HFF-Myc (cell line): ENCODE data around the gene MET.

Source experiments
- DNase-seq: peaks from one replicate; pipeline ENCODE4 v3.0.0-alpha.2; 2011; ENCODE audit warnings: low read depth; ENCODE audit errors: extremely low read depth
- H3K4me3 ChIP-seq: replicated peaks from 2 replicates; pipeline ENCODE4 v1.5.1; 2011; ENCODE audit warnings: low read depth, mild to moderate bottlenecking, control low read depth, low read length
- CTCF ChIP-seq: IDR thresholded peaks from 2 replicates; pipeline ENCODE4 v1.5.1; 2012; ENCODE audit warnings: mild to moderate bottlenecking, low read depth, low read length, control low read depth; ENCODE audit errors: missing control alignments

MET gene

GRCh38 chr7:116673457-116673865 lies 1.5 kb downstream of the MET start:
- TF ChIP-seq CTCF = no peak
- no peak for DNase-seq
- H3K4me3 ChIP-seq = peak overlapping the region; percentile 68

GRCh38 chr7:116674508-116675173 lies 2.6 kb downstream of the MET start:
- H3K4me3 ChIP-seq = no peak overlapping the region
- no peak for TF ChIP-seq CTCF
- DNase-seq = no peak

DNA sequence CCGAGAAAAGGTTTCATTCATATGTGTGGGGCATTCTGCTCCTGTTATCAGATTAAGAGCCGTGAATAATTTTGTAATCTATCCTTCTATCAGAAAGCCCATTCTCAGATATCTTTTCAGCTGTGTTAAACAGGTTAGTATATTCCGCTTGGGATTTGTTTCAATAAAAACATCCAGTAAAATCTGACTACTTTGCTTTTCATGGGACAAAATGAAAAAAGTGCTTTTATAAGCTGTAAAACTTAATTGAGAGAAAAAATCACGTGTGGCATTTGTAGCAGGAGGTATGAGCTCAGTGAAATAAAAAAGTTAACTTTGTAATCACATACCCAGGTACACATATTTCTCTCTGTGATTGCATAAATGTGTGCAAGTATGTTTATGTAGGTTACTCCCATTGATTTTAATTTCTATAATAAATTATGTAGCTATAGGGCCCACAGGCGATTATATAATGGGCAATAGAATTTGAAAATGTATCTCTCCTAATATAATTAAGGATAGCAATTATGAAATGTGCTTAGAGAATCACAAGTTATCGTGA lies 3.9 kb downstream of the MET start:
- no peak overlapping the region for H3K4me3 ChIP-seq
- no peak for DNase-seq
- TF ChIP-seq CTCF = no peak

DNA sequence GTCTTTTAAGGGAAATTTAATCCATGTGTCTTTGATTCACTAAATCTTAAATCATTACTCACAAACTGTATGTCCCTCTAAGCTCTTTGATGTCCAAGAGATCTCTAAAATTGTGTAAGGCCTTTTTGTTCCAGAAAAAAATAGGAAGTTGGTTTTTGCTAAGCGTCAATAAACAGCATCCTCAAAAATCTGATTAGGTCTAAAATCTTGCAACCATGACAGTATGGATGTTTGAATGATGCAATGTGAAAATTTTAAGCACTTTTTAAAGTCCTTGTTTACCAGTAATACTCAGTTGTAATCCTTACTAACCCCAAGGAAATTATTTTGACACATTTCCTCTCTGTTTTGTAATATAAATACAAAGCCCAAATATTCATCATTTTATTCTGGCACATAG lies 6.8 kb downstream of the MET start:
- DNase-seq = no peak
- no peak overlapping the region for H3K4me3 ChIP-seq

GRCh38 chr7:116679500-116679899 lies 7.5 kb downstream of the MET start:
- TF ChIP-seq CTCF = no peak
- no peak for DNase-seq

More for the DNA sequence above, 6.8 kb downstream of the MET start:
- no peak for TF ChIP-seq CTCF

GRCh38 chr7:116683786-116684185 lies 11.8 kb downstream of the MET start:
- TF ChIP-seq CTCF = no peak
- H3K4me3 ChIP-seq = no peak overlapping the region

More at GRCh38 chr7:116679500-116679899, 7.5 kb downstream of the MET start:
- no peak overlapping the region for H3K4me3 ChIP-seq

More at GRCh38 chr7:116683786-116684185, 11.8 kb downstream of the MET start:
- no peak for DNase-seq
